HEK293 (cell line): Measurements from ENCODE around the gene SYNE1.

Experiments used
- BCL11B ChIP-seq: fragments of 450-650 bp; formaldehyde crosslinking; IDR thresholded peaks from 2 replicates; pipeline ENCODE4 v1.5.1; 2016; ENCODE audit warnings: low read depth, missing biosample characterization, missing genetic modification characterization
- CTCF ChIP-seq: fragments of 450-650 bp; formaldehyde crosslinking; IDR thresholded peaks from 2 replicates; pipeline ENCODE4 v1.5.1; 2016; ENCODE audit warnings: missing biosample characterization, missing genetic modification characterization
- KLF17 ChIP-seq: fragments of 450-650 bp; formaldehyde crosslinking; IDR thresholded peaks from 2 replicates; pipeline ENCODE4 v1.5.1; 2016; ENCODE audit warnings: missing biosample characterization, missing genetic modification characterization
- PRDM4 ChIP-seq: fragments of 450-650 bp; formaldehyde crosslinking; IDR thresholded peaks from 2 replicates; pipeline ENCODE4 v1.5.1; 2017; ENCODE audit warnings: missing biosample characterization, missing genetic modification characterization
- ZFP41 ChIP-seq: fragments of 450-650 bp; formaldehyde crosslinking; IDR thresholded peaks from 2 replicates; pipeline ENCODE4 v1.5.1; 2016; ENCODE audit warnings: missing biosample characterization, missing genetic modification characterization, borderline replicate concordance
- ZNF114 ChIP-seq: fragments of 450-650 bp; formaldehyde crosslinking; IDR thresholded peaks from 2 replicates; pipeline ENCODE4 v1.5.0; 2017; ENCODE audit warnings: missing biosample characterization, missing genetic modification characterization
- ZNF23 ChIP-seq: fragments of 450-650 bp; formaldehyde crosslinking; IDR thresholded peaks from 2 replicates; pipeline ENCODE4 v1.5.1; 2016; ENCODE audit warnings: missing biosample characterization, missing genetic modification characterization, borderline replicate concordance
- ZNF24 ChIP-seq: fragments of 450-650 bp; formaldehyde crosslinking; IDR thresholded peaks from 2 replicates; pipeline ENCODE4 v1.5.1; 2016; ENCODE audit warnings: missing biosample characterization, missing genetic modification characterization
- ZNF266 ChIP-seq: fragments of 450-650 bp; formaldehyde crosslinking; IDR thresholded peaks from 2 replicates; pipeline ENCODE4 v1.5.1; 2016; ENCODE audit warnings: missing biosample characterization, missing genetic modification characterization, low read depth
- ZNF354C ChIP-seq: fragments of 450-650 bp; formaldehyde crosslinking; IDR thresholded peaks from 2 replicates; pipeline ENCODE4 v1.5.1; 2016; ENCODE audit warnings: missing biosample characterization, missing genetic modification characterization, low read depth, borderline replicate concordance
- ZNF510 ChIP-seq: fragments of 450-650 bp; formaldehyde crosslinking; IDR thresholded peaks from 2 replicates; pipeline ENCODE4 v1.5.1; 2018; ENCODE audit warnings: mild to moderate bottlenecking, missing genetic modification characterization, missing biosample characterization; ENCODE audit not compliant: insufficient replicate concordance
- ZNF529 ChIP-seq: fragments of 450-650 bp; formaldehyde crosslinking; IDR thresholded peaks from 2 replicates; pipeline ENCODE4 v1.5.1; 2017; ENCODE audit warnings: missing genetic modification characterization, missing biosample characterization; ENCODE audit not compliant: insufficient replicate concordance

- TF ChIP-seq ZNF354C (no peak), CTCF (no peak), ZNF266 (no peak), ZNF114 (no peak), PRDM4 (tag by site-specific recombination) (no peak), ZNF24 (tag by site-specific recombination) (no peak), BCL11B (tag by site-specific recombination) (no peak), ZFP41 (tag by site-specific recombination) (no peak), KLF17 (tag by site-specific recombination) (no peak), ZNF529 (tag by site-specific recombination) (no peak), ZNF510 (tag by site-specific recombination) (no peak), ZNF23 (tag by site-specific recombination) (no peak)
Measured at GRCh38 chr6:152087701-152088100, 549.5 kb downstream of the SYNE1 start.
